GM12872 (cell line): ENCODE measurements around the gene CALD1.

Experiments
- CTCF ChIP-seq: IDR thresholded peaks from 3 replicates; pipeline ENCODE4 v1.5.1; 2011; ENCODE audit warnings: low read depth, mild to moderate bottlenecking, low read length, moderate library complexity; ENCODE audit not compliant: insufficient read depth

The CALD1 gene

GRCh38 chr7:134737566-134738345 lies 41.7 kb upstream of the CALD1 start:
- no peak for TF ChIP-seq CTCF

GRCh38 chr7:134739362-134739761 lies 40.1 kb upstream of the CALD1 start:
- no peak for TF ChIP-seq CTCF

DNA sequence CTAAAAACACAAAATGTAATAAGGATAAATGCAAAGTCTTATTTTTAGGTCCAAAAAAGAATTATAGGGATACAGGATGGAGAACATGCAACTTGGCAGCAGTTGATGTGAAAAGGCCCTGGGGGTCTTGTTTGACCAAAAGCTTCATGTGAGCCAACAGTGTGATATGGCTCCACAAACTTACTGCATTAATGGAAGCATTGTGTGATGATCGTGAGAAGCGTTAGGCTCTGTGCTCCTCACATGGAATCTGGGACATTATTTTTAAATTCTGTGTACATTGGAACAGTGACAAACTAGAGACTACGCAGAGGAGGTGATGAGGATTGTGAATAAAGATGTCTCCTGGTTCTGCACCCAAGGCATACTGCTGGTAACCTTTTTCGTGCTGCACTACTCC lies 39.1 kb upstream of the CALD1 start:
- no peak for TF ChIP-seq CTCF

DNA sequence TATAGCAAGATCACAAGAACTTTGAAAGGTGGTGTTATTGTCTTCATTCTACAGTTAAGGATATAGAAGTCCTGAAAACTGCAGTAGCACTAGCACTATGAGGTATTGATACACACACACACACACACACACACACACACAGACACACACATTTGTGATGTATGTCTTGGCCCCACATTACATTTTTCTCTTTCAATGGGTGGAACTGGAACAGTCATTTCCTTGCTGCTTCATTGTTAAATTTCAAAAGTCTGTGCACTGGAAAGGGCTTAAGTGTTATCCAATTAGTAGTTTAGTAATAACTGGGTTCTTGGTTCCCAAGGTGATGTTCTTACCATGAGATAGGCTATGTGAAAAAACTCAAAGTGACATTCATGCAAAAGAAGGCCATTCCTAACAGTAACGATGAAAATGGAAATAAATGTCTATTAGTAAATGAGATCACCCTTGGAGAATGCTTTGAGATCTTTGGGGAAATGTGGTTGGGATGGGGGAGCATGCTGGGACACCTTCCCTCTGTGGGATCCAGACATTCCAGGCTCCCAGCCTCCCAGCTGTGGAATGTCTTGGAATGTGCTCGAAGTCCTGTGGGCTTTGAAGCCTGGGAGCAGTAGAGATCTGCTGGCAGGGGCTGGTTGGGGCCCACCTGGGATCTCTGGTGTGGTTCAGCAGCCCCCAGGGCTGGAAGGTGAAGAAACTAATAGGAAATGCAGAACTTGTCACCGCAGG lies 37.4 kb upstream of the CALD1 start:
- TF ChIP-seq CTCF: no peak

GRCh38 chr7:134742688-134743350 lies 36.6 kb upstream of the CALD1 start:
- TF ChIP-seq CTCF: no peak

DNA sequence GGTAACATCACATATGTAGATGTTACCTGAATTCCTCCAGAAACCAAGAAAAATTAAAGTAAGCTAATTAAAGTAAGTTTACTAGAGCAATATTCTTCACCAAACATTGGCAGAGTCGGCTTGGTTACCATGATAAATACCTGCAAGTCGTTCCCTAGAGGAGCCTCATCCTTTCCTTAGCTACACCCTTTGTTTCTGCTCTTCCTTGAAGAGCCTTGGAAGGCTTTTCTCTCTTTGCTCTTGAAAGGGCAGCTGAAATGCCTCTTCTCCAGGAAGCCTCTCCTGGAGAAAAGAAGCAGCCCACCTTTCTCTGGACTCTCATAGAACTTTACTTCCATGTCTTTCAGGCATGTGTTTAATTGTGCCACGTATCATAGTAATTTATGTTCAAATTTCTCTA lies 34.9 kb upstream of the CALD1 start:
- TF ChIP-seq CTCF: no peak

DNA sequence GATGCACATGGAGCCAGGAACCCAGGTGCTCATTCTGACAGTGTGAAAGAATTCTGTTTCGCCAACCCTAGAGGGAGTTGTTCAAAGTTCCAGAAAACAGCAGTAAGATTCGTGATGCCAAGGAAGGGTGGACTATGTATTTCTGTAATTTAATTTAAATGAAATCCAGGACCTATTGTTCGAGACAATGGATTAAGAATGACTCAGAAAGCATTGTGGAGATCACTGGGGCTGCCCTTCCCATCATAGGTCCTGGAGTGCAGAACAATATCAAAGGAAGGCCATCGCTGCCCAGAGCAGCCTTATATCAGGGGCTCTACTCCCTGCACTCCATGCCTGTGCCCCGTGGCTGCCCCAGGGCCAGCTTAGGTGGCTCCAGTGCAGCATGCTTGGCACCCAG lies 32.1 kb upstream of the CALD1 start:
- no peak for TF ChIP-seq CTCF
